ENCODE measurements around the gene OLFML2A.

OLFML2A gene

GRCh38 chr9:124778575-124779367 lies 1.8 kb downstream of the OLFML2A start:
- no peak for DNase-seq (ENCODE audit: low read depth in 2 of 2)

GRCh38 chr9:124779368-124780059 lies 2.6 kb downstream of the OLFML2A start:
- DNase-seq (ENCODE audit: low read depth in 2 of 2), result no peak

GRCh38 chr9:124780060-124780756 lies 3.3 kb downstream of the OLFML2A start:
- DNase-seq (ENCODE audit: low read depth in 2 of 2), result no peak

- no peak for DNase-seq (ENCODE audit: low read depth in 2 of 2)
These were observed 3.8 kb downstream of the OLFML2A start for GRCh38 chr9:124780757-124781151.

- no peak for DNase-seq (ENCODE audit: low read depth in 2 of 2)
These were observed 5.2 kb downstream of the OLFML2A start for GRCh38 chr9:124781967-124782660.

GRCh38 chr9:124782661-124783574 lies 6.0 kb downstream of the OLFML2A start:
- no peak for DNase-seq (ENCODE audit: low read depth in 2 of 2)

GRCh38 chr9:124783830-124784229 lies 6.9 kb downstream of the OLFML2A start:
- DNase-seq (ENCODE audit: low read depth in 2 of 2), result no peak

GRCh38 chr9:124784509-124784908 lies 7.6 kb downstream of the OLFML2A start:
- DNase-seq (ENCODE audit: low read depth in 2 of 2), result no peak

GRCh38 chr9:124786881-124787573 lies 10.1 kb downstream of the OLFML2A start:
- DNase-seq (ENCODE audit: low read depth in 2 of 2), result no peak

GRCh38 chr9:124788542-124789217 lies 11.7 kb downstream of the OLFML2A start:
- no peak for DNase-seq (ENCODE audit: low read depth in 2 of 2)

GRCh38 chr9:124789531-124789930 lies 12.6 kb downstream of the OLFML2A start:
- no peak for DNase-seq (ENCODE audit: low read depth in 2 of 2)

GRCh38 chr9:124790301-124790700 lies 13.4 kb downstream of the OLFML2A start:
- no peak for DNase-seq (ENCODE audit: low read depth in 2 of 2)

- DNase-seq (ENCODE audit: low read depth in 2 of 2), result no peak
These were observed 14.0 kb downstream of the OLFML2A start for GRCh38 chr9:124790801-124791505.

GRCh38 chr9:124792257-124793014 lies 15.5 kb downstream of the OLFML2A start:
- DNase-seq (ENCODE audit: low read depth in 2 of 2), result no peak

- no peak for DNase-seq (ENCODE audit: low read depth in 2 of 2)
These were observed 16.1 kb downstream of the OLFML2A start for GRCh38 chr9:124793015-124793541.

- DNase-seq (ENCODE audit: low read depth in 2 of 2), result no peak
These were observed 18.1 kb downstream of the OLFML2A start for GRCh38 chr9:124794902-124795491.

GRCh38 chr9:124795881-124796431 lies 19.0 kb downstream of the OLFML2A start:
- no peak for DNase-seq (ENCODE audit: low read depth in 2 of 2)

All from stimulated activated CD8-positive, alpha-beta memory T cell treated with anti-CD3 and anti-CD28 coated beads, Interleukin-15, amount 100 ng/mL, for 48 hours (primary cell).